Ishikawa (cell line): ENCODE data around the gene SALL1.

ENCODE experiments used
- CEBPB ChIP-seq: IDR thresholded peaks from 2 replicates; pipeline ENCODE4 v1.6.1; 2012
- CREB1 ChIP-seq: IDR thresholded peaks from 2 replicates; pipeline ENCODE4 v1.6.1; 2012; ENCODE audit warnings: low read depth
- EGR1 ChIP-seq: IDR thresholded peaks from 2 replicates; pipeline ENCODE4 v1.6.1; 2012
- EP300 ChIP-seq: IDR thresholded peaks from 2 replicates; pipeline ENCODE4 v1.6.1; 2012; ENCODE audit warnings: borderline replicate concordance
- FOXM1 ChIP-seq: IDR thresholded peaks from 2 replicates; pipeline ENCODE4 v1.6.1; 2012; ENCODE audit warnings: low read depth, borderline replicate concordance
- MAX ChIP-seq: IDR thresholded peaks from 2 replicates; pipeline ENCODE4 v1.6.1; 2012
- NFIC ChIP-seq: IDR thresholded peaks from 2 replicates; pipeline ENCODE4 v1.6.1; 2012
- RAD21 ChIP-seq: IDR thresholded peaks from 2 replicates; pipeline ENCODE4 v1.6.1; 2012; ENCODE audit warnings: low read depth
- REST ChIP-seq: IDR thresholded peaks from 2 replicates; pipeline ENCODE4 v1.6.1; 2012; ENCODE audit warnings: low read depth, mild to moderate bottlenecking
- TAF1 ChIP-seq: IDR thresholded peaks from 2 replicates; pipeline ENCODE4 v1.6.1; 2012; ENCODE audit warnings: low read depth, mild to moderate bottlenecking
- TCF12 ChIP-seq: IDR thresholded peaks from 2 replicates; pipeline ENCODE4 v1.6.1; 2012; ENCODE audit warnings: low read depth
- TEAD4 ChIP-seq: IDR thresholded peaks from 2 replicates; pipeline ENCODE4 v1.6.1; 2012
- USF1 ChIP-seq: IDR thresholded peaks from 2 replicates; pipeline ENCODE4 v1.6.1; 2012
- YY1 ChIP-seq: IDR thresholded peaks from 2 replicates; pipeline ENCODE4 v1.6.1; 2012; ENCODE audit warnings: low read depth
- ZBTB7A ChIP-seq: IDR thresholded peaks from 2 replicates; pipeline ENCODE4 v1.6.1; 2012; ENCODE audit warnings: low read depth

Gene SALL1

GRCh38 chr16:51110700-51111157 lies 40.3 kb downstream of the SALL1 start:
- TF ChIP-seq MAX = no peak
- no peak for TF ChIP-seq ZBTB7A
- TF ChIP-seq NFIC = no peak
- TF ChIP-seq CREB1 = no peak
- no peak for TF ChIP-seq YY1
- no peak for TF ChIP-seq RAD21
- TF ChIP-seq TAF1 = no peak
- TF ChIP-seq TCF12 = no peak
- no peak for TF ChIP-seq USF1
- no peak for TF ChIP-seq FOXM1
- TF ChIP-seq TEAD4 = no peak
- no peak for TF ChIP-seq REST
- TF ChIP-seq EP300 = no peak
- TF ChIP-seq CEBPB = no peak
- no peak for TF ChIP-seq EGR1

GRCh38 chr16:51109173-51109572 lies 41.9 kb downstream of the SALL1 start:
- TF ChIP-seq TCF12 (no peak), NFIC (no peak), USF1 (no peak), YY1 (no peak), MAX (no peak), ZBTB7A (no peak), TEAD4 (no peak), CREB1 (no peak), TAF1 (no peak), FOXM1 (no peak), EP300 (no peak), RAD21 (no peak)

- no peak for TF ChIP-seq YY1
- no peak for TF ChIP-seq MAX
- no peak for TF ChIP-seq EGR1
- TF ChIP-seq FOXM1 = no peak
- no peak for TF ChIP-seq REST
- TF ChIP-seq USF1 = no peak
- TF ChIP-seq RAD21 = no peak
- TF ChIP-seq CEBPB = no peak
- TF ChIP-seq CREB1 = no peak
- no peak for TF ChIP-seq TAF1
- TF ChIP-seq EP300 = no peak
- TF ChIP-seq NFIC = no peak
- no peak for TF ChIP-seq TCF12
- TF ChIP-seq TEAD4 = no peak
Observed at GRCh38 chr16:51107742-51108141, 43.3 kb downstream of the SALL1 start.

- TF ChIP-seq RAD21 (no peak), NFIC (no peak), MAX (no peak)
Observed at GRCh38 chr16:51106535-51106934, 44.5 kb downstream of the SALL1 start.

- TF ChIP-seq USF1 = no peak
- TF ChIP-seq REST = peak; percentile 77
- TF ChIP-seq TCF12 = no peak
- TF ChIP-seq CREB1 = no peak
Observed at GRCh38 chr16:51103590-51103989, 47.5 kb downstream of the SALL1 start.
